HTR-8/SVneo (cell line): Measurements from ENCODE around the gene TIMP3.

Experiments
- DNase-seq: peaks from one replicate; pipeline ENCODE4 v3.0.0; 2011; ENCODE audit warnings: low spot score, mixed read lengths; ENCODE audit not compliant: insufficient read length
- FAIRE-seq: peaks from 2 replicates; lab custom pipeline; 2011; peaks lifted over from hg19 to GRCh38; lab: Jason Lieb, UNC

The TIMP3 gene

DNA sequence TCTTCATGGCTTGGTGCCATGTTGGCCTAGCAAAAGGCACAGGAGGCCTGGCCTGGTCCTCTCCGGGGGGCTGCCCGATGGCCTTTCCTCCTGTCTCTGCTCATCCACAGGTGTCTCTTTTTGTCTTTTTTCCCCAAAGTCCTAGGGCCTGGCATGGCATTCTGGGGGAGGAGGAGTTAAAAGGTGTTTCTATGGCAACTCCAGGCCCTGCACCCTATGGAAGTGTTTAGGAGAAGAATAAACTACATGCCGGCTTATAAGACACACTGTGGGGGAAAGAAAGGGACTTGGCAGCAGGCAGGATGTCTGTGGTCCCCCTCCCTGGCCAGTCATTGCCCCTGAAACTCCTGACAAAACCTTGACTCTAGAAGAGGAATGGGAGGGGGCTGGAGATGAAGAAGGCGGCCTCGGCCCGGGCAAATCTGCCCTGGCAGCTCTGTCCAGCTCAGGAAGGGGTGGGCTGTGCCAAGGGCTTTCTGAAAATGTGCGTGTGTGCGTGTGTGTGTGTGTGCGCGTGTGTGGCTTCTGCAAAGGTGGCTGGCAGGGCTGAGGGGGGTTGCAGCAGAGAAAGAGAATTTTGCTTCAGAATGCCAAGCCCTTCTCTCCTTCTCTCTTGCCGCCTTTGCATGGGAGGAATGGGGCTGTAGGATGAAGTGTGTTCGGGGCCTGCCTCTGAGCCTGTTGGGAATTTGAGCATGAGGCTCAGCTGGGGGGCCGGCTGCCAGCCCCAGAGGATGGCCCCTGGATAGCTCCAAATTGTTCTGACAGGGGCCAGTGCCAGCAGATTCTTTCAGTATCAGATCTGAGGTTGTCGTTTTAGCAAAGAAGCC, 3.2 kb downstream of the TIMP3 start:
- DNase-seq: no peak
- no peak for FAIRE-seq

- DNase-seq (no peak), FAIRE-seq (no peak)
These were observed 3.9 kb downstream of the TIMP3 start for GRCh38 chr22:32805361-32805881.

- FAIRE-seq (no peak), DNase-seq (no peak)
These were observed 4.8 kb downstream of the TIMP3 start for GRCh38 chr22:32806296-32806695.

DNA sequence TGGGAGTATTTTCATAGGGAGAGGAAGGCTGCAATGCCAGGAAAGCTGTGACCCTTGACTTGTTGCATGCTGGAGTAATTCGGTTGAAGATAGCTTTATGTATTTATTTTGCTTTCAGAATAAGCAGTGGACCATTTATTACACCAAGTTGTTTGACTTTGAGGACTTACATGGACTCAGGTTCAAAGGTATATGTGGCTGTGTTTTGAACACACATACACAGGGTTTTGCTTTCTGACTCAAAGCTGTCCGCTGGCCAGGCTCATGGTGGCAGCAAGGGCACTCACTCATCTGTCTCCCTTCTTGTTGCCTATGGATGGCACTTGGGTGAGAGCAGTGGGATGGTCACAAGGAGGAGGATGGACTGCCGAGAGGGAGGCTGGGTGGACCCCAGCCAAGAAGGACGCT, 6.5 kb downstream of the TIMP3 start:
- FAIRE-seq (no peak), DNase-seq (no peak)

GRCh38 chr22:32809786-32810554, 8.5 kb downstream of the TIMP3 start:
- FAIRE-seq (no peak), DNase-seq (no peak)

DNA sequence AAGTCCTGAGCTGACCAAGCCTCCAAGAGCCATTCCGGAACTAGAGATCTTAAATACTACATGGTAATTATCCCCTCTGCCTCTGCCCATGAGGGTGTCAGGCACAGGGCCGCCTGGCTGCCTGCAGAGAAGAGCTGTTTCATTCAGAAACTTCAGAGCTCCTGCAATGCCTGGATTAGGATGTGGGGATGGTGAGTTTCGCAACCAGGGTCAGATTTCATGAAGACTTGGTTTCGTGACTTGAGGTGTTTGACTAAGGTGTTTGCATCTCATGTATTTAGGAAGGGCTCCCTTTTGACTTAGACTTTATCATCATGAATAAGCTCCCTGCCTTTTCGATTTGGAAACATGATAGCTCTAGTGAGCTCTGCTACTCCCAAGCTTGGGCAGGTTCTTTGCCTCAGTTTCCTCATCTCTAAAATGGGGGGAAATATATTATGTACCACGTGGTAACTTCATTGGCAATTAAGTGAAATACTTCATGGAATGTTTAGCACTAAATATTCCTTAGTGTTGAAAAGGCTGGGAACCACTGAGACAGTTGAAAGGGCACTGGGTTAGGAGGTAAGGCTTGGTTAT, 9.1 kb downstream of the TIMP3 start:
- FAIRE-seq (no peak), DNase-seq (no peak)

- no peak for FAIRE-seq
These were observed 10.5 kb downstream of the TIMP3 start for GRCh38 chr22:32811788-32812545.

GRCh38 chr22:32814285-32814860, 12.9 kb downstream of the TIMP3 start:
- no peak for DNase-seq

More at GRCh38 chr22:32811788-32812545, 10.5 kb downstream of the TIMP3 start:
- DNase-seq: no peak

GRCh38 chr22:32815059-32815458, 13.6 kb downstream of the TIMP3 start:
- FAIRE-seq: no peak
- DNase-seq: no peak

More at GRCh38 chr22:32814285-32814860, 12.9 kb downstream of the TIMP3 start:
- FAIRE-seq: no peak

DNA sequence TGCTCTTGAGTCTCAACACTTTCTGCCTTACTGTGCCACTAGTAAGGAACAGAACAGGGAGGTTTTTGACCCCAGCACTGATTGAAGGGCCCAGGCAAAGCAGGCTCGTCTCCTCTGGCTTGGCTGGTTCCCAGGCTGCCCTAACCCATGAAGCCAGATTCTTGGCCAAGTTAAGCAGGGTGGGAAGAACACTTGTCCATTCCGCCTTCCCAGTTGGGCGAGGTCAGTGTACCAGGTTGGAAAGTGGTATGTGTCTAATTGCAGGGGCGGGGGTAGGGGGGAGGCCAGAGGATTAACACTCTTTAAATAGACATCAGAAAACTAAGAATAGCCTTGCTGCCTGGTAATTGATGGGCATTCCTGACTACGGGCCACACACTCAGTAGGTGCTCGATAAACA, 14.4 kb downstream of the TIMP3 start:
- FAIRE-seq (no peak), DNase-seq (no peak)

GRCh38 chr22:32817137-32817730, 15.7 kb downstream of the TIMP3 start:
- DNase-seq (no peak), FAIRE-seq (no peak)

DNA sequence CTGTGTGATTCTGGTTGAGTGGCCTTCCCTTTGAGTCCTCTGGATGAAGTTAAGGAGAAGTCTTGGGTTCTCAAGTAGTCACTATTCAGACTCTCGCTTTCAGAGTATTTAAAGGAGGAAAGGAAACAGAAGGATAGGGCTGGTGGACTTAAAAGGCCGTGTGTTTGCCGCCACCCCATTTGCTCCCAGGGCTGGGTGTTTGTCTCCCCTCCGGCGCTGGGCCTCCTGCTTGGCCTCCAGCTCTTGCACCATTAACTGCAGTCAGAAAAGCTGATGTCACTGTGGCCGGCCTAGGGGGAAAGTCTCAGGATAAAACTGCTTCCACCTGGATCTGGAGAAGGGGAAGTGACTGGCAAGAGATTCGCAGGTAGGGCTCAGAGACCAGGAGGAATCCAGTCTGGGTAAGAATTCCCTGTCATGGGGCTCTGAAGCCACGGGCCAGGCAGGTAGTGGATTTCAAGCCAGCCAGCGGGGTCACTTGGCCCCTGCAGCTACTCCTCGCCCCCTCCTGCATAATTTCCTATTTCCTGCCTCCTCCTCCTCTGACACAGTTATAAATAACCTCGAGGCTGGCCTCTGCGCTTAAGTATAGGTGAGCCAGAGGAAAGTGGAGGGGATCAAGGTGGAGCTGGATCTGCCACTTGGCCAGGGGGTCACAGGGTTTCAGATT, 17.1 kb downstream of the TIMP3 start:
- FAIRE-seq: no peak
- no peak for DNase-seq

DNA sequence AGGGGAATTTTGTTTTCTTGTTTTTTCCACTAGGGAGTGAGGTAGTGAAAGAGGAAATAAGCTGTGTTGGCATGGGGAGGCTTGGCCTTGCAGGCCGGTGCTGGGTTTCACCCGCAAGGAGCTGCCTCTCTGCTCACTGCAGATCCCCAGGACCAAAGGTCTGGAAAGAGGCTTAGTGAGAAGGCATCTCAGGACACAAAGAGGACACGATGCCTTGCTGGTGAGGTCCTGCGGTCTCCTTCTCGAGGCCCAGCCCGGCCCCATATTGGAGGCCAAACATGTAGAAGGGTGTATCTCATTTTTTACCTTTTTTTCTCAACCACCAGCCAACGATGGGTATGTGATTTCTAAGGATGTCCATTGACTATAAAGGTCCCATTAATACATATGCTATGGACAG, 17.6 kb downstream of the TIMP3 start:
- DNase-seq: no peak
- FAIRE-seq: no peak

DNA sequence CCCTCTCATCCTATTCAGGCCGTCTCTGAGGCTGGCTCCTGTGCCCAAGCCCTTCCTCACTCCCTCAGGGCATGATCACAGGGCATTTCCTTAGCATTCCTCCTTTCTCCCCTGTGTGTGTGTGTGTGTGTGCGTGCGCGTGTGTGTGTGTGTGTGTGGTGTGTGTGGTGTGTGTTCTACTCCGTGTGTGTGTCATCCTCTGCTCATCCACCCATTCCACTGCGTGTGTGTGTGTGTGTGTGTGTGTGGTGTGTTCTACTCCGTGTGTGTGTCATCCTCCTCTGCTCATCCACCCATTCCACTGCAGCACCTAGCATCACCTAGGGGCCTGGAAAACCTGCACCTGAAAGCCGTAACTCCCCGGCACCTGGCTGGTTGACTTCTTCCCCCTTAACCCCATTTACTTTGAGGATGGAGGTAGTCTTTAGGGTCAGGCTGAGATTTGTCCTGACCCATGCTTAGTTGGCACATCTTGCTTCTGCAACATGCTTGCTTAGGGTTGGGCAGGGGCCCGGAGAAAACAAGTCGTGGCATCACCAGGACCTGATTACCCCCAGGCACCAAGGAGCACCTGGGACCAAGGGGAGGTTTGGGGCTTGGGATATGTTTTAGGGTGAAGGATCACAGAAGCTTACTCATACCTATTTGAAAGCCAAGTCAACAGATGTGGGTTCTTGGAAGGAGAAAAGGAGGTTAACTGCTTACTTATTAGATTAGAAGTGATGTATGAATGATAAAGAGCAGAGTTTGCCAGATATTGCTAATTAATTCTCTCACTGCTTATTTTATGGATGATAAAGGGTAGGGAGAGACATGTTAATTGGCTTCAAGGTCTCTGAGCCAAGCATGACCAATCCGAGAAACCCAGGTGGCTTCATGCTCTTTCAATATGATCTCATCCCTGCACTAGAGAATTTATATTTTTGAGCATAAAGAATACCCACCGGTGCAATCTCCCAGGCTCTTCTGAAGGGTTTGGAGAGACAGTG, 18.9 kb downstream of the TIMP3 start:
- FAIRE-seq (peak; percentile 64), DNase-seq (no peak)

- no peak for FAIRE-seq
- DNase-seq: no peak
These were observed 20.8 kb downstream of the TIMP3 start for GRCh38 chr22:32822179-32822877.

DNA sequence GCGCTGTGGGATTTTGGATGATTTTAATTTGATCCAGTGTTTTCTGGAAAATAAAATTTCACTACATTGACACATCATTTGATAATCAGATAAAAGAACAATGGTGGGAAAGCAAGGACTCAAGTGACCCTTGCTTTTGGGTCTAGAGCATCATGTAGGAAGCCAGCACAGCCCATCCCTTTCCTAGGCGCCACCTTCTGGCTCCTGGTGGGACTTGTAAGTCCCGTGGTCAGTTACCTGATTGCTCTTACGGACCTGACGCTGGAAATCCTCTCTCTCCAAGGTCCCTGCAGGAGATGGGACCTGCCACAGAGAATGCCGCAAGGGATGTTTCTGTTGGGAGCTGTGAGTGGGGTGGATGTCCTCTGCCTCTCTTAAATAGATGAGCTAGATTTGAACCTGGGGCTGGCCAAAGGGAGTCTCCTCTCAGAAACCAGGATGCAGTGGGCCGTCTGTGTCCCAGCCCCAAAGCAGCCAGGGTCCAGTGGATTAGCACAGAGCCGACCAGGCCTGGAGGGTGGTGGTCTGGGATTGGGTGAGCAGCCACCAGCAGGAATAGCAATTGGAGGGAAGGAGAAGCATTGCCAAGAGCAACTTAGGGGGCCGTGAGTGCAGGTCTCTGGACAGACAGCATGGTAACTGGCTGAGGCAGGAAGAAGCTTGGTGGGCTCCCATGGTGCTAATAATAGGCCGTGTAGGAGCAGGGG, 21.7 kb downstream of the TIMP3 start:
- no peak for FAIRE-seq
- DNase-seq: no peak
